ENCODE data around the gene MT3.
A peak's percentile ranks its signal among the peaks of the same experiment; 100 is the strongest.
"Not testable (repeated sequence)": the region's sequence is repeated elsewhere in the genome, so short reads cannot be mapped to it uniquely, and the experiment has no call there.

MT3 gene

DNA sequence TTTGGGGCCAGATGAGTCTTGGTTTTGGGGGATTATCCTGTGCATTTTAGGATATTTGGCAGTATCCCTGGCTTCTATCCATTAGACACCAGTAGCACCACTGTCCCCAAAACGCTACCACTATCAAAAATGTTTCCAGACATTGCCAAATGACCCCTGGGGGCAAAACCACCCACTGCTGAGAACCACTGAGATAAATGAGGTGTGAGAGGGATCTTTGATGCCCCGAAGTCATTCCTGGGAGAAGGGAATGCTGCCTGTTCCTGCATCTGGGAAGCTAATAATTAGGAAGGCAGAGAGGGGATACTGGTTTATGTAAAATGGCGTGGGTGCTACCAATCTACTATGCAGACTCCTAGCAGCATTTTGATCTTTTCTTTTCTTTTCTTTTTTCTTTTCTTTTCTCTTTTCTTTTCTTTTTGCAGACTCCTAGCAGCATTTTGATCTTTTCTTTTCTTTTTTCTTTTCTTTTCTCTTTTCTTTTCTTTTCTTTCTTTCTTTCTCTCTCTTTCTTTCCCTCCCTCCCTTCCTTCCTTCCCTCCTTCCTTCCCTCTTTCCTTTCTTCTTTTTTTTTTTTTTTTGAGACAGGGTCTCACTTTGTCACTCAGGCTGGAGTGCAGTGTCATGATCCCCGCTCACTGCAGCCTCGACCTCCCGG lies 8.8 kb upstream of the MT3 start:
- DNase-seq (ENCODE audit: low spot score) = no peak

GRCh38 chr16:56582911-56583310 lies 6.4 kb upstream of the MT3 start:
- not testable (repeated sequence) for DNase-seq (ENCODE audit: low spot score)

GRCh38 chr16:56583351-56584168 lies 5.8 kb upstream of the MT3 start:
- DNase-seq (ENCODE audit: low spot score) = no peak

- no peak for DNase-seq (ENCODE audit: low spot score)
Observed at GRCh38 chr16:56584276-56584675, 5.1 kb upstream of the MT3 start.

DNA sequence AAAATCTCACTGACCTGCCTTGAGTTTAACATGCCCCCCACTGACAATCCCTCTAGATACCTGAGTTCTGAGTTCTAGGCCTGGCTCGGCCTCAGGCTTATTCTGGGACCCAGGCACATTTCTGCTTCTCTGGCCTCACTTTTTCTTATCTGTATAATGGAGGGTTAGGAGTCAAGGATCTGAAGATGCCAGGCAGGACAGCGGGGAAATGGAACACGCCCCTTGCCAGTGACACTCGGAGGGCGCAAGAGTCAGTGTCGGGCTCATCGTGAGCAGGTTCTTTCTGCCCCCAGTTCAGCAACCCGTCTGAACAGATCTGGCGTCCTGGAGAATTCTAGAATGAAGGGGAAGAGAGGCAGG lies 567 bp upstream of the MT3 start:
- no peak for DNase-seq (ENCODE audit: low spot score)

- no peak for DNase-seq (ENCODE audit: low spot score)
Observed at GRCh38 chr16:56591377-56592060, 2.2 kb downstream of the MT3 start.

DNA sequence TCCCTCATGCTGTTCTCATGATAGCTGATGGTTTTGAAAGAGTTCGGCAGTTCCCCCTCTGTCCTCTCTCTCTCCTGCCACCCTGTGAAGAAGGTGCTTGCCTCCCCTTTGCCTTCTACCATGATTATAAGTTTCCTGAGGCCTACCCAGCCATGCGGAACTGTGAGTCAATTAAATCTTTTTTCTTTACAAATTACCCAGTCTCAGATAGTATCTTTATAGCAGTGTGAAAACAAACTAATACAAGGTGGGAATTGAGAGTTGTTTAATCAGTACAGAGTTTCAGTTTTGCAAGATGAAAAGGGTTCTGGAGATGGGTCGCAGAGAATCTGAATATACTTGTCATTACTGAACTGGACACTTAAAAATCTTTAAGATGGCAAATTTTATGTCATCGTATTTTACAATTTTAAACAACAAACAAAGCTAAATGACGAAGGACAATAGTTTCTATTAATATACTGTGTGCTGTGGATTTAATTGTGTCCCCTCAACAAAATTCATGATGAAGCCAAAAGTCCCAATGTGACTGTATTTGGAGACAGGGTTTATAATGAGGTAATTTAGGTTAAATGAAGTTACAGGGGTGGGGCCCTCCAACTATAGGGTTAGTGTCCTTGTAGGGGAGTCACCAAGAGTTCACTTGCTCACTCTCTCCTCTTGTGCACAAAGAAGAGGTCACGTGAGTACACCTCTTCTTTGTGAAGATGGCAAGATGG lies 4.4 kb downstream of the MT3 start:
- no peak for DNase-seq (ENCODE audit: low spot score)

DNA sequence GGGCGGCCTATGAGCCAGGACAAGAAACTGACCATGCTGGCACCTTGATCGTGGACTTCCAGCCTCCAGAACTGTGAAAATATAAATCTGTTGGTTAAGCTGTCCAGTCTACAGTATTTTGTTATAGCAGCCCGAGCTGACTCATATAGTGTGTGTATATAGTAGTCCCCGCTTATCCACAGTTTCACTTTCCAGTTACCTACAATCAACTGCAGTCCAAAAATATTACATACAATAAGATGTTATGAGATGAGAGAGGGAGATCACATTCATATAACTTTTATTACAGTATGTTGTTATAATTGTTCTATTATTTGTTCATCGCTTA lies 4.9 kb downstream of the MT3 start:
- DNase-seq (ENCODE audit: low spot score) = no peak

- no peak for DNase-seq (ENCODE audit: low spot score)
Observed at GRCh38 chr16:56600398-56600999, 11.2 kb downstream of the MT3 start.

DNA sequence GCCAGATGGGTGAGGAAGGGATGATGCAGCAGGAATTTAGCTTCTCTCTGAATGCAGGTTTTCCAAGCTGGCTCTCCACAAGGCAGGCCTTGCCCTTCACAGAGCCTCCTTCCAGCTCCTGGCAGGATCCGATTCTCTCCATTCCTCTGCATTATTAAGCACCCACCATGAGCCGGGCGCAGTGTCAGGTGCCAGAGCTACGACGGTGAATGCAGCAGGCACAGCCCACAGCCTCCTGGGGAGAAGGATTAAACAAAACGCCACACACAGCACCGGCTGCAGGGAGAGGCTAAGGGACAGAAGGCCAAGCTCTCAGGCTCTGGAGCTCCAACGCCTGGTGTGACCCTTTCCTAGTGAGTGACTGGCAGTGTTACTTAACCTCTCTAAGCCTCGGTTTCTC lies 12.0 kb downstream of the MT3 start:
- no peak for DNase-seq (ENCODE audit: low spot score)

GRCh38 chr16:56603589-56603988 lies 14.3 kb downstream of the MT3 start:
- no peak for DNase-seq (ENCODE audit: low spot score)

- DNase-seq (ENCODE audit: low spot score) = no peak
Observed at GRCh38 chr16:56604966-56605365, 15.6 kb downstream of the MT3 start.

- DNase-seq (ENCODE audit: low spot score) = no peak
Observed at GRCh38 chr16:56605475-56605874, 16.1 kb downstream of the MT3 start.

DNA sequence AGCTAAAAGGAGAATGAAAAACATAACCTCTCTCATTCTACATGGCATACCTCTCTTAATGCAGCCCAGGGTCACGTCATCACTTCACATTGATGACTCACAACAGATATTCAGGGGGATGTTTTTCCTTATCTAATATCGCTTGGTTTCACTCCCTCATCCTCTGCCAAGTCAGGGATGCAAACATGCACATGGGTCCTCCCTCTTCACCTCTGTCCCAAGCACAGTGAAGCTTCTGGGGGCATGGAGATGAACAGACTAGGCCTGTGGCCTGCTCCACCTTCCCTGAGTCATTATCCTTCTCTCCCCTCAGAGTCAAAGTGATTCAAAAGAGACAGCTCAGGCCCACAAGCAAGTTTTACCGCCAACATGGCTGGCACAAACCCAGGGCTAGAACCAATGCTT lies 16.7 kb downstream of the MT3 start:
- peak; percentile 58 for DNase-seq (ENCODE audit: low spot score)

DNA sequence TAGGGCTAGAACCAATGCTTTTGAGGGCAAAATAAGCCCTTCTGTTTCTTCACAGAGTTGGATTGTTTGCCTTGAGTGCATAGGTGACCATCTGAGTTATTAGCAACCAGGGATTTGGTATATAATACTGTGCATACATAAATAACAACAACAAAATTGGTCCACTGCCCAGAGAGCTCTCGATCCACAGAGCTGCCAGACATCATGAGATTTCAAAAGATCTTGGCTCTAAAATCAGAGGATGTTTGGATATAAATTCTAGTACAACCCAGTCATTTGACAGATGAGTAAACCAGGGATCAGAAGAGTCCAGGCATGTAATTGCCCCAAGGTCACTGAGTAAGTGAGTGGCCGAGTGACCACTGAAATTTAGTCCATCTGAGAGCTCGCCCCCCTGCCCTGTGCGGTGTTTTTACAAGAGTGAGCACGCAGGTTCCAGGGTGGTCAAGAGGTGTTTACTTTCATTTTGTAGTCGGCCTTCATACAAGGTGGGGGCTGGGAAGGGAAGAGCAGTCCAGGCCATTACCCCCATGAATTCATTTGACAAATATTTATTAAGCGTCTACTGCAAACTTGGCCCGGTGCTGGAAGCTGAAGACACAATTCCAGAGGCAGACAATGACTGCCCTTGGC lies 17.3 kb downstream of the MT3 start:
- DNase-seq (ENCODE audit: low spot score) = peak; percentile 66

- peak; percentile 100 for DNase-seq (ENCODE audit: low spot score)
Observed at GRCh38 chr16:56607109-56607618, 17.8 kb downstream of the MT3 start.

GRCh38 chr16:56607675-56608042 lies 18.3 kb downstream of the MT3 start:
- DNase-seq (ENCODE audit: low spot score) = peak; percentile 44

DNA sequence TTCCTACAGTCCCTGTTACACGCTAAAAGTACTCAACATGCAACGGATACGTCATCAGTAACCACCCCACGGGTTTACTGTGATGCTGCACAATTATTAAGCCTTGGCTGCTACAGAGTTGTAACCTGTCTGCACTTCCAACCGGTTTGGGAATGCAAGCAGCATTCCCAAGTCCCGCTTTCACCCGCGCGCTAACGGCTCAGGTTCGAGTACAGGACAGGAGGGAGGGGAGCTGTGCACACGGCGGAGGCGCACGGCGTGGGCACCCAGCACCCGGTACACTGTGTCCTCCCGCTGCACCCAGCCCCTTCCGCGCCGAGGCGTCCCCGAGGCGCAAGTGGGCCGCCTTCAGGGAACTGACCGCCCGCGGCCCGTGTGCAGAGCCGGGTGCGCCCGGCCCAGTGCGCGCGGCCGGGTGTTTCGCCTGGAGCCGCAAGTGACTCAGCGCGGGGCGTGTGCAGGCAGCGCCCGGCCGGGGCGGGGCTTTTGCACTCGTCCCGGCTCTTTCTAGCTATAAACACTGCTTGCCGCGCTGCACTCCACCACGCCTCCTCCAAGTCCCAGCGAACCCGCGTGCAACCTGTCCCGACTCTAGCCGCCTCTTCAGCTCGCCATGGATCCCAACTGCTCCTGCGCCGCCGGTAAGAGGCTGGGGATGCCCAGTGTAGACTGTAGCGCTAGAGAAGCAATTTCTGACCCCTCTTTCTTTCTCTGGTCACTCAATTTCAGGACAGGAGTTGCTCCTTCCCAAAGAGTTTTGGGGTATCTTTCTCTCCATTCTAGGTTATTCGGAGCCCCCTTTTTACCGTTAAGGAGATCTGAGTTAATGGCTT lies 18.9 kb downstream of the MT3 start, which contains the start of gene MT2A:
MT2A (plus strand) TSS at position 542 of the 833 bp plus-strand sequence; CDS start at position 614, 72 bp downstream.
- DNase-seq (ENCODE audit: low spot score) = peak; percentile 96

DNA sequence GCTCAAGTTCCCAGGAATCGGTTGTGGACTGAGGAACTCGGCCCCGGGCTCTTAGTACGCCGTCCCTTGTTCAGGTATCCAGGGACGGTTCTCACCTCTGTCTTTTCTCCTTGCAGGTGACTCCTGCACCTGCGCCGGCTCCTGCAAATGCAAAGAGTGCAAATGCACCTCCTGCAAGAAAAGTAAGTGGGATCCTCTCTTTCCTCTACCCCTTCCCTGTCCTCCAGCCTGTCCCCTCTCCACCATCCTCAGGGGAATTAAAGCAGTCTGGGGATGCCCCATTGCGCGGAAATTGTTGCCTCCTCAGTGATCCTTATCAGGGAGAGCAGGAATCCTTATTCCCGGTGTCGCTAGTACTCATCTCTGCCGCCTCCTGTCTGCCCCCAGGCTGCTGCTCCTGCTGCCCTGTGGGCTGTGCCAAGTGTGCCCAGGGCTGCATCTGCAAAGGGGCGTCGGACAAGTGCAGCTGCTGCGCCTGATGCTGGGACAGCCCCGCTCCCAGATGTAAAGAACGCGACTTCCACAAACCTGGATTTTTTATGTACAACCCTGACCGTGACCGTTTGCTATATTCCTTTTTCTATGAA lies 19.6 kb downstream of the MT3 start:
- no peak for DNase-seq (ENCODE audit: low spot score)

- DNase-seq (ENCODE audit: low spot score) = no peak
Observed at GRCh38 chr16:56609463-56609921, 20.2 kb downstream of the MT3 start.

Data from kidney capillary endothelial cell (primary cell).